C1 segment of cervical spinal cord (tissue), 14 donors: ENCODE data around the gene GRM7.
A peak's percentile ranks its signal among the peaks of the same experiment; 100 is the strongest.

Experiments used
- DNase-seq, 14 donors: peaks; one replicate each; lab custom pipeline; 2025; lab: John Stamatoyannopoulos, UW

Gene GRM7

DNA sequence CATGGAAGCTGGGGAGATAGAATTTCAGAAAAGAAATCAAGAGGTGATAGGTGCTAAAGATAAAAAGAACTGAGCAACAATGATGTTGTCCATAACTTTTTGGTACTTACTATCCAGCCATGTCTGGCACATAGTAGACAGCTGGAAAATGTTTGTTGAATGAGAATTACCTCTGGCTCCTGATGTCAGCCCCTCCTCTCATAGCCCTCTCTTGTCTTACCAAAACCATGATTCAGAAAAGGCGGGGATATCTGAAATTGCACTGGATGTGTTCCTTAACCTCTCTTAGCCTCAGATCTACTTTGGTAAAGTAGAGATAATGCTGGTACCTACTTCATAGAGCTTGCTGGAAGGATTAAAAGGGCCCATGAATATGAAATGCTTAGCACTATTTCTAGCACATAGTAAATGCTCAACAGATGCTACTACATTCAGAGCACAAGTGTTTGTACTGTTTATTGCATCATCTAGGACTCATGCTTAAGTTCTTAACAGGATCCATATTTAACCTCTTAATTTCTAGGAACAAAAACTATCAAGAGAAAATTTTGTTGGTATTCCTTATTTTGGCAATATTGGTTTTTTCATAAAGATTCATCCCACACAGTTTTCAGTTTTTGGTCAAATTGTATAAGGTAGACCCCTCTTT is 859.9 kb downstream of the GRM7 start:
- no peak for DNase-seq

GRCh38 chr3:7721869-7722268 is 861.0 kb downstream of the GRM7 start:
- no peak for DNase-seq

GRCh38 chr3:7728566-7729519 is 867.9 kb downstream of the GRM7 start:
- no peak for DNase-seq

DNA sequence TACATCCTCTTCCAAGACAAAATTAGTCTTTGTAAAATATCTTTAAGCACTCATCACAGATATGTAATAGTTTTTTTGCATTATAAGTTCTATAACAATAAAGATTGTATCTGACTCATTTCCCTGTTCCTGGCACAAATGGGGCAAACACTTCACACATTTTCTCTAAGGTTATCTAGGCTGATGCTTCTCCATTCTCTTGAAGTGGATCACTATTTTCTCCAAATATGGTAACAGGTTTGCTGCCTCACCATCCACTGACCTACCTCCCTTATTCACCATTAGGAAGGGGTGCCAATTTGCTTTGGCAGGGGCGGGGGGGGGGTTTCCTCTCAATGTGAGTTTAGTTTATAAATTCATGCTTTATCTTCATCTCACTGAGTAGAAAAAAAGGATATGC is 873.0 kb downstream of the GRM7 start:
- DNase-seq = no peak

DNA sequence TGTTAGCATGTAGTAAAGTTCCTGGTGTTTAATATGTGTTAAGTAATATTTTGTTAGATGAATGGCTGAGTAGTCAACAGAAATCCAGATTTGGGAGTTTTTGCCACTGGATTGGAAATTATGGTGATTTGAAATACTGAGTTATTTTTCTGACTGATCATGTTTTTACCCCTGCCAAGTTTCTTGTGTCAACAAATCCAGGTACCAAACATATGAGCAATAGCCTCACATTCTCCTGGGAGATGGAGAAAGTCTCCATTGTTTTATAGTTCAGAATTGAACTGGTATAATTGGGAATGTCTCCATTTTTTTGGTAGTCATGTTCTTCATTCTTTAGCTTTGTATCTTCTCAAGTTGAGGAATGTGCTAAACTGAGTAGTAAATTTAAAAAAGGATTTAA is 873.5 kb downstream of the GRM7 start:
- DNase-seq = no peak

GRCh38 chr3:7737263-7737662 is 876.3 kb downstream of the GRM7 start:
- no peak for DNase-seq

DNA sequence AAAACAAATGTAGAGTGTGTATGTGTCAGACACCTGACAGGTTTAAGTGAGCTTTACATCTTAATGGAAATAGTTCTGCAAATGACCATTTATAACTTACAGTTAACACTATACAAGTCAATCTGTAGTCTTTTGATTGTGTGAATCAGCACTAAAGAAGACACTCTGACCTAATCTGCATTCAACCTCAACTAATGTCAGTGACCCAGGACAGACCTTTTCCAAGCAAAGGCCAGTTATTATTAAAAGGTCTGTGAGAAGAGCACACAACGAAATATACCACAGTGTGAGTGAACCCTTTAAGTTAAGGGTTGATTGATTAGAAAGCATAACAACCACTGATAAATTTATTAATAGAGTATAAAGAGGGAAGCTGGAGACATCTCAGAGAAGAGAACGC is 878.8 kb downstream of the GRM7 start:
- DNase-seq = no peak

DNA sequence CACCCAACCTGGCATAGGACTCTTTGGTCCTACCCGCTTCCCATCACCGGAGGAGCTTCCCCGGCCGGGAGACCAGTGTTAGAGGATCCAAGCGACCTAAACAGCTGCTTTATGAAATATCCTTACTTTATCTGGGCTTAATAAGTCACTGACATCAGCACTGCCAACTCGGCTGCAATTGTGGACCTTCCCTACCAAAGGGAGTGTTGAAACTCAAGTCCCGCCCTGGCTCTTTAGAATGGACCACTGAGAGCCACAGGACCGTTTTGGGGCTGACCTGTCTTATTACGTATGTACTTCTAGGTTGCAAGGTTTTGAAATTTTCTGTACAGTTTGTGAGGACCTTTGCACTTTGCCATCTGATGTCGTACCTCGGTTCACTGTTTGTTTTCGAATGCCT is 879.5 kb downstream of the GRM7 start:
- DNase-seq = no peak

DNA sequence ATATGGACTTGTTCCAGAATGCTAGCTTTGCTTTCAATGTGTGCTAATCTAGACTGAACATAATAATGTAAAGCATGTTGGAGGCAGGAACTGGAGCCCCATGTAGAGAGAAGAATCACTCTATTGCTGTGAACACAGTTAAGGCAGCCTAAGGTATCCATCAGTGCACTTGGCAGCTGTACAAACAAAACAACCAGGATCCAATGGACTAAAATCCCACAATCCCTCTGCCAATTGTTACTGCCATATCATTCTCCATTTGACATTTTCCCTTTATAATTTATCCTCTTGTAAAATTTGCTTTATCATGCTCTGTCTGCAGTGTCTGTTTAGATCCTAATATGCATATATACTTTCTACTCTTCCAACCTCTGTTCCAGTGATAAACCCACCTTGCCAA is 883.9 kb downstream of the GRM7 start:
- DNase-seq = no peak

DNA sequence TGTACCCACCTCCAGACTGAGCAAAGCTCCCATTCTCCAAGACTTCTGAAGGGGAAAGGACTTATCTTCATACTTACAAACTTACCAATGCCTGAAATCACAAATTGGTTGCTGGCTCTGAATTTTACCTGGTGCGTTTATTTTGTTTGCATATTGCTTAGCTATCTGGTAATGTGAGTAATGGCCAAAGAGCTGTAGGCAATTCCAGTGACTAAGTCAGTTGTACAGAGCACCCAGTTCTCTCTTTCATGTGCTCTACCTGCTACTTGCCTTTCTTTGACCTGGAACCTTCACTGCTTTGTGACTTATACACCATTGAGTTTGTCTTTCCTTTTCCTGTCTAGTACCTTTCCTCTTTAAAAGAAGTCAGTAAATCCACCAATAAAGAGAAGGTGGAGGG is 884.8 kb downstream of the GRM7 start:
- no peak for DNase-seq

GRCh38 chr3:7749931-7750695 is 889.2 kb downstream of the GRM7 start:
- DNase-seq = no peak

- no peak for DNase-seq
Measured at GRCh38 chr3:7752005-7752404, 891.1 kb downstream of the GRM7 start.

DNA sequence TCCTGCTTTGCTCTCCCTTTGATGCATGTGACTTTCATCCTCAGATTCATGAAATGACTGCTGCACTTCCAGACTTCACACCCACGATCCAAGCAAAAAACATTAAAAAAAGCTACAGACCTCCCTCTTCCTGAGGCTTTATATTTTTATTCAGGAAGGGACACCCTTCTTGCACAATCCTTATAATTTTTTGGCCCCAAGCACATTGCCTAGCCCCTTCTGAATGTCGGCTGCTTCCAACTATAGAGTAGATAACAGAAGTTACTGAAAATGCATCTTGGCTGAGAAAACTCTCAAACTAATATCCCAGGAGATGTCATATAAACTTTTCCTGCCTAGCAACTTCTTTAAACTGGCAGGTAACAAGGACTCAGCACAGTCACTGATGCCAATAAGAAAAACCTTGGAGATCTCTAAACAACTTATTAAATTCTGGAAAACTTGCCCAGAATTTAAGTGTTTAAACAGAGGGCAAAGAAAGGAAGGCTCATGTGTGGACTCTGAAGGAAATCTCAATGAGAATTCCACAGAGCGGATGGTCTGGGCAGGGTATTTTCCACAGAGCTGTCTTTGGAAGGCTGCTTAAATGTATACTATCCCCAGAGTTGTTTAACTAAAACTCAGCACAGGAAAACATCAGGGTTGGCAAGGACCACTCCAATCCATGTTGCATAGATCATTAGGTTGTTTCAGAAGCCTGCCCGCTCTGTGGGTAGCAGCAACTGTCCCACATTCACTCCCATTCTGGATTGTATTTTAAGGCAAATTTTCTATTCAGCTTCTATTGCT is 893.9 kb downstream of the GRM7 start:
- peak in 1 of 14 donors; percentile 9 for DNase-seq

DNA sequence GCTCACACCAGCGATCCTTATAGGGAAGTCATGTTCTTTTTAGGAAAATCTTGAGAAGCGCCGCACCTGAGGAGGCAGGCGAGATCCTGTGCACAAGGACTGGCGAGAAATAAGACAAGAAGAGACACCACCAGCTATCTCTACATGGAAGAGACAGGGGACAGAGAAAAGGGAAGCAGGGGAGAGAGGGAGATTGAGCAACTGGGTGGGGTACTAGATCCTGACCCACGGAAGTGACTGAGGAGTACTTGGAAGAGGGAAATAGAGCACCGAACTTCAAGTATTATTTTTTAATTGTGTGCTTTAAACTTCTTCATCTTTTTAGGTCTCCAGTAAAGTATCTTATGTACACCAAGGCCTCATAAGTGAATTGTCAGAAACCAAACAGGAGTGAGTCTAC is 898.7 kb downstream of the GRM7 start:
- DNase-seq = no peak

GRCh38 chr3:7760718-7761117 is 899.8 kb downstream of the GRM7 start:
- peak in 1 of 14 donors; percentile 19 for DNase-seq

DNA sequence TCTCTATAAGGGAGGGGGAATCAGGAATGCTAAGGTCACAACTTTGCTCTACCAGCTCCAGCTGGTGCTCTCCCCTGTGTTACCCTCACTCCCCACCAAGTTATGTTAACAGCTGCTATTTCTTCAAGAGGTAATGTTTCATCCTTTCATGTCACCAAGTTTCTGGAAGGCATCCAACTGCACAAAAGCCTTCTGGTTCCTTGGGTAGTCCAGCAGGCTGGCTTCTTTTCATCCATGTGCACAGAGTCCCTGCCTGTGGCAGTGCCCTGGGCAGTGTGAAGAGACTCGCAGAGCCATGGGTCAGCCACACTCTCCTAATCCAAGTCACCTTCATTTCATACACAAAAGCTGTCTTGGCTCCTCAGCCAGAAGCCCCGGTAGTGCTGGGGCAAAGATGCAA is 903.2 kb downstream of the GRM7 start:
- DNase-seq = peak in 3 of 14 donors; percentile 2 to 22 (median 2)

DNA sequence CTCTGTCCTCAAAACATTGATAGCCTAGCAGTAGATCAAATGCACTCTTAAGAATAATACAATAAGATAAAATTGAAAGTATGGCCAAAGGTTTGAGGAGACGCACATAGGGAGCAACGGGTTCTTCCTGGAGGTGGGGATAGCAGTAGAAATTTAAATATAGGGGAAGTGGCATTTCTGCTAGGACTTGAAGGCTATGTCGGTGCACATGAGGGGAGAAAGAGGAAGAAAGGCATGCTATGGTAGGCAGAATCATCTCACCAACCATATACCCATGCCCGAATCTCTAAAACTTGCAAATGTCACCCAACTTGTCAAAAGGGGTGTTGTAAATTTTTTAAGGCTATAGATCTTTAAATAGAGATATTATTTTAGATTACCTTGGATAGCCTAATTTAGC is 905.6 kb downstream of the GRM7 start:
- DNase-seq = no peak

DNA sequence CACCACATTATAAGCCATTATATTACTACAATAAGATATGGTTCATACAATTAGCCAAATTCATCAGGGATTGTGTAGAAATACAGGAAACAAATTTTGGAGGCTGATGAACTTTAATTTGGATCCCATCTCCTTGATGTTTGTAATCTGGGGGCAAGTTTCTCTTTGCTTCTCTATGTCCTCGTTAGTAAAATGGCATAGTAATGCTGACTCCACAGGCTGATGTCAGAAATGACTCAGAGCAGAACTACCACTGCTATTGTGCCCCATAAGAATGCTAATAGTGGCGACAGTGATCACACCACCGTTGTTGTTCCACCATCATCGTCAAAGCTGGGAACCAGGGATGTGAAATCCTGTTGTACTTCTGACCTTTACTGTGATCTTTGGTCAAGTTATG is 918.4 kb downstream of the GRM7 start:
- DNase-seq = no peak

- DNase-seq = no peak
Measured at GRCh38 chr3:7781395-7781794, 920.5 kb downstream of the GRM7 start.

- DNase-seq = no peak
Measured at GRCh38 chr3:7787871-7788828, 927.2 kb downstream of the GRM7 start.
